MM.1S (cell line): ENCODE data around the gene PRKCD.

Experiments used
- DNase-seq: peaks from one replicate; pipeline ENCODE4 v3.0.0-alpha.2; 2015
- H2AFZ ChIP-seq: fragments of 300-600 bp; sonication (generic); 2 replicates; pipeline ENCODE4 v1.6.0; 2016; ENCODE audit warnings: antibody characterized with exemption, low read length
- H3F3A ChIP-seq: fragments of 300-600 bp; sonication (generic); 2 replicates; pipeline ENCODE4 v1.6.1; 2016; ENCODE audit warnings: mild to moderate bottlenecking, antibody characterized with exemption, low read length, moderate library complexity, mixed read lengths; ENCODE audit not compliant: insufficient read depth
- H3K27ac ChIP-seq: fragments of 300-600 bp; sonication (generic); 2 replicates; pipeline ENCODE4 v1.5.1; 2016; ENCODE audit warnings: mild to moderate bottlenecking, low read length
- H3K27me3 ChIP-seq: fragments of 300-600 bp; sonication (generic); replicated peaks from 2 replicates; pipeline ENCODE4 v1.6.0; 2016; ENCODE audit warnings: low read length; ENCODE audit not compliant: insufficient read depth
- H3K36me3 ChIP-seq: fragments of 300-600 bp; sonication (generic); replicated peaks from 2 replicates; pipeline ENCODE4 v1.6.1; 2016; ENCODE audit warnings: mild to moderate bottlenecking, low read length, mixed read lengths; ENCODE audit not compliant: insufficient read depth
- H3K4me1 ChIP-seq: fragments of 300-600 bp; sonication (generic); 2 replicates; pipeline ENCODE4 v1.6.1; 2016; ENCODE audit warnings: low read length, mixed read lengths
- H3K4me2 ChIP-seq: fragments of 300-600 bp; sonication (generic); 2 replicates; pipeline ENCODE4 v1.6.0; 2016; ENCODE audit warnings: low read depth, low read length
- H3K4me3 ChIP-seq: fragments of 300-600 bp; sonication (generic); 2 replicates; pipeline ENCODE4 v1.5.1; 2016; ENCODE audit warnings: low read length, mixed read lengths
- H3K79me2 ChIP-seq: fragments of 300-600 bp; sonication (generic); 2 replicates; pipeline ENCODE4 v1.6.1; 2016; ENCODE audit warnings: mixed run types, low read length, mixed read lengths
- H3K9ac ChIP-seq: fragments of 300-600 bp; sonication (generic); 2 replicates; pipeline ENCODE4 v1.6.1; 2016; ENCODE audit warnings: low read length, mixed read lengths
- H3K9me2 ChIP-seq: fragments of 300-600 bp; sonication (generic); replicated peaks from 2 replicates; pipeline ENCODE4 v1.6.1; 2016; ENCODE audit warnings: mild to moderate bottlenecking, low read length, mixed read lengths; ENCODE audit not compliant: insufficient read depth
- H3K9me3 ChIP-seq: fragments of 300-600 bp; sonication (generic); replicated peaks from 2 replicates; pipeline ENCODE4 v1.6.1; 2016; ENCODE audit warnings: mild to moderate bottlenecking, low read length, mixed read lengths; ENCODE audit not compliant: insufficient read depth
- H4K20me1 ChIP-seq: fragments of 300-600 bp; sonication (generic); 2 replicates; pipeline ENCODE4 v1.6.1; 2016; ENCODE audit warnings: mild to moderate bottlenecking, low read length, moderate library complexity, mixed read lengths; ENCODE audit not compliant: insufficient read depth
- EZH2 ChIP-seq: fragments of 300-600 bp; sonication (generic); optimal IDR thresholded peaks from 2 replicates; pipeline ENCODE3; 2017; ENCODE audit warnings: low read depth, mild to moderate bottlenecking, antibody characterized with exemption, low read length, mixed read lengths
- EZH2phosphoT487 ChIP-seq: fragments of 300-600 bp; sonication (generic); IDR thresholded peaks from 2 replicates; pipeline ENCODE4 v1.6.1; 2018; ENCODE audit warnings: antibody characterized with exemption, low read length
- TF ChIP-seq, protein P1 (sequence below): fragments of 300-600 bp; sonication (generic); IDR thresholded peaks from 2 replicates; pipeline ENCODE4 v1.5.1; 2016; ENCODE audit warnings: antibody characterized with exemption, low read length, mixed read lengths

PRKCD gene

GRCh38 chr3:53226142-53226840, 65.3 kb downstream of the PRKCD start:
- H3K36me3 ChIP-seq, result peaks cover 11% of the 10 kb centered on the region

DNA sequence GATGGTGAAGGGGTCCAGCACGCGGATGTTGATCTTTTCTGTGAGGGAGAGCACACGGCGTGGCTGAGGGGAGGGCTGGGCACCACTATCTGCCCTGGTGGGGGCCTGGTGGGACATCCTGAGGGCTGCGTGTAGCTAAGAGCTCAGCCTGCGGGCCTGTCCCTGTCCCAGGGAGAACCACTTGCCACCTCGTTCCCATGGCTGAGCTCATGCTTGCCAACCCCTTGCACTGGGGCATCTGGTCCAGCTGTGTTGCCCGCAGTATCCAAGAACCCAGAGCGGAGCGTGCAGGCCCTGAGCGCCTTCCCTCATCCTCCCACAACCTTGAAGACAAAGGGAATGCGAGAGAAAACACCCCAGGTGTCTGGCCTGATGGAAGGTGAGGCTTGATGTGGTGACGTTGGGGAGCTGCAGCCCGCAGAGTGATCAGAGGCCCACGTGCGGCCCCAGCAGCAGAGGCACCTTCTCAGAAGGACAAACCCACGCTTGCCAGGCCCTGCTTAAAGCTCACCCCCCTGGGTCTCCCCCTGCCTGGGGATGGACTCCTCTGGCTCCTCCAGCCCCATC, 65.9 kb downstream of the PRKCD start:
- peaks cover 10% of the 10 kb centered on the region for H3F3A ChIP-seq
- no peak for DNase-seq
- H3K4me3 ChIP-seq, result no peak overlapping the region
- no peaks in the 10 kb centered on the region for H3K9me3 ChIP-seq
- no peak overlapping the region for H3K9ac ChIP-seq
- peaks cover 15% of the 10 kb centered on the region for H3K36me3 ChIP-seq
- H3K27me3 ChIP-seq, result no peaks in the 10 kb centered on the region
- no peaks in the 10 kb centered on the region for H3K4me1 ChIP-seq
- H2AFZ ChIP-seq, result no peak overlapping the region
- H3K79me2 ChIP-seq, result peaks cover 14% of the 10 kb centered on the region; the same call in 1 of the 2 replicates
- no peak overlapping the region for H3K27ac ChIP-seq
- H4K20me1 ChIP-seq, result no peaks in the 10 kb centered on the region
- H3K4me2 ChIP-seq, result no peak overlapping the region
- no peaks in the 10 kb centered on the region for H3K9me2 ChIP-seq
- no peak for TF ChIP-seq EZH2
- no peak for TF ChIP-seq EZH2phosphoT487
- TF ChIP-seq, protein P1, sequence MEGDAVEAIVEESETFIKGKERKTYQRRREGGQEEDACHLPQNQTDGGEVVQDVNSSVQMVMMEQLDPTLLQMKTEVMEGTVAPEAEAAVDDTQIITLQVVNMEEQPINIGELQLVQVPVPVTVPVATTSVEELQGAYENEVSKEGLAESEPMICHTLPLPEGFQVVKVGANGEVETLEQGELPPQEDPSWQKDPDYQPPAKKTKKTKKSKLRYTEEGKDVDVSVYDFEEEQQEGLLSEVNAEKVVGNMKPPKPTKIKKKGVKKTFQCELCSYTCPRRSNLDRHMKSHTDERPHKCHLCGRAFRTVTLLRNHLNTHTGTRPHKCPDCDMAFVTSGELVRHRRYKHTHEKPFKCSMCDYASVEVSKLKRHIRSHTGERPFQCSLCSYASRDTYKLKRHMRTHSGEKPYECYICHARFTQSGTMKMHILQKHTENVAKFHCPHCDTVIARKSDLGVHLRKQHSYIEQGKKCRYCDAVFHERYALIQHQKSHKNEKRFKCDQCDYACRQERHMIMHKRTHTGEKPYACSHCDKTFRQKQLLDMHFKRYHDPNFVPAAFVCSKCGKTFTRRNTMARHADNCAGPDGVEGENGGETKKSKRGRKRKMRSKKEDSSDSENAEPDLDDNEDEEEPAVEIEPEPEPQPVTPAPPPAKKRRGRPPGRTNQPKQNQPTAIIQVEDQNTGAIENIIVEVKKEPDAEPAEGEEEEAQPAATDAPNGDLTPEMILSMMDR, result no peak

More at GRCh38 chr3:53226142-53226840, 65.3 kb downstream of the PRKCD start:
- Histone ChIP-seq H3K4me1 (no peaks in the 10 kb centered on the region), H3K79me2 (0 out of 2 replicates have a peak, but pooled peaks cover 10% of the 10 kb centered on the region), H3K9me3 (no peaks in the 10 kb centered on the region), H3K27me3 (no peaks in the 10 kb centered on the region), H4K20me1 (no peaks in the 10 kb centered on the region), H3K4me3 (no peak overlapping the region), H3K4me2 (no peak overlapping the region), H3K9me2 (no peaks in the 10 kb centered on the region), H2AFZ (no peak overlapping the region), H3K27ac (no peak overlapping the region), H3K9ac (no peak overlapping the region), H3F3A (peaks cover 10% of the 10 kb centered on the region)
- TF ChIP-seq EZH2phosphoT487 (no peak), EZH2 (no peak)
- TF ChIP-seq, protein P1, result no peak
- no peak for DNase-seq

DNA sequence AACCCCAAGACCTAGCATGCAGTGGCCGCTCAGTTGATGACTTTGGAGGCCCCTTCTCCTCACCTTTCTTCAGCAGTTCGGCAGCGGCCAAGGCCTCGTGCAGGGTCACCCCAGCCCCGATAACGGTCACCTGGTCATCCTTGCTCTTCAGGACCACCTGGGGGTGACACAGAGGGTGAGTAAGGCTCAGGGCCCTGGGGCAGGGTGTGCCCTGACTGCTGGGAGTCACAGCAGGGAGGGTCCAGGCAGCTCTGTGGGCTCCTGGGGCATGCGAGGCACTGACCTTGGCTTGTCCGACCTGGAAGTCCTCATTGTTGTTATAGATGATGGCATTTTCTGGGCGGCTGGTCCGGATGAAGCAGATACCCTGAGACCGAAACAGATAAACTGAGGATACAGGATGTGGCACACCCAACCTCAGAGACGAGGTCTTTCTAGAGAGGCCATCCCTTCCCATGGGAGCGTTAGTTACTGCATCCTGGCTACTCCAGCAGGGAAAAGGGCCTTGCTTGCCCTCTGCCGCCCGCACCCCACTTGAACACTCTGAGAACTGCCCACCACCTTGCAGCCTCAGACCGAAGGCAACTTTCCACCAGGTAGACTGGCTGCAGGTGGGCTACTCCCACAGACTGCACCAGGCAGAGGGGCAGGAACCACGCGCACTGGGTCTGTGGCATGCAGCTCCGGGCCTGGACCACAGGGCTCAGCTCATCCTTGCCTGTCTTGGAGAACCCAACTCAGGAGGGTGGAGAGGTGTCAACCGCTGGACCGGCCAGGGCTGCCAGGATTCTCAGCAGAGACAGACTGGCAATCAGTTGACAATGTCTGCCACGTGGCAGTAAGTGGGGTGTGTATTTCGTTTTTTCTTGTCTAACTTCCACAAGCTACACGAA, 67.2 kb downstream of the PRKCD start:
- H4K20me1 ChIP-seq, result no peaks in the 10 kb centered on the region
- no peak for DNase-seq
- H2AFZ ChIP-seq, result no peak overlapping the region
- no peak overlapping the region for H3K4me2 ChIP-seq
- H3K4me3 ChIP-seq, result no peak overlapping the region
- no peak for TF ChIP-seq EZH2phosphoT487
- TF ChIP-seq, protein P1, result no peak
- peaks cover 10% of the 10 kb centered on the region for H3F3A ChIP-seq
- H3K4me1 ChIP-seq, result no peaks in the 10 kb centered on the region
- H3K27me3 ChIP-seq, result no peaks in the 10 kb centered on the region
- peaks cover 15% of the 10 kb centered on the region for H3K36me3 ChIP-seq
- no peaks in the 10 kb centered on the region for H3K9me2 ChIP-seq
- no peaks in the 10 kb centered on the region for H3K9me3 ChIP-seq
- peaks cover 22% of the 10 kb centered on the region for H3K79me2 ChIP-seq
- H3K9ac ChIP-seq, result no peak overlapping the region
- no peak overlapping the region for H3K27ac ChIP-seq
